ENCODE measurements around the gene RARS2.

DNA sequence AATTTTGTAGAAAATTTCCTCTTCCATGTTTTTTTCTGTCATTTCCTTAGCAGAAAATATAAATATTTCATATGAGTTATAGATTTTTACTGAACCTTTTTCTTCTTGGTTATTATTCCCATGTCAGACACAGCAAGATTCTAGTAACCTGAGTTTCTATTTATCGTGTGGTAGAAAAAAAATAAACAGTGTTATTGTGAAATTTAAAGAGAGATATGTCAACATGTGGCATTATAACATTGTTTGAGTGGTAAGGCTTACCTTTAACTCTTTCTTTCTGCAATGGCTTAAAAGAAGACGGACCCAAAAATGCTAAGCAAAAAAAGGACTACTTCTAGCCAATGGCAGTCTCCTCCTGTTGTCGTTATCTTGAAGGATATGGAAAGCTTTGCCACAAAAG, 19.0 kb upstream of the RARS2 start:
- no peak for TF ChIP-seq BRD9 (IDR thresholded peaks at IDR 0.05; ENCODE audit: low read depth, partially characterized antibody)
- no peak for TF ChIP-seq PRDM10 (IDR thresholded peaks at IDR 0.05; ENCODE audit: partially characterized antibody)
- no peak for TF ChIP-seq CTCF (IDR thresholded peaks at IDR 0.05 in 2 of 3, conservative IDR thresholded peaks at IDR 0.05 in 1 of 3; ENCODE audit: insufficient read depth in 2 of 3, low read depth in 1 of 3, low read length in 3 of 3)
- no peak for TF ChIP-seq GABPA (tag; conservative IDR thresholded peaks at IDR 0.05; ENCODE audit: low read depth)

Data from K562 (cell line).